SK-N-SH (cell line): ENCODE data around the gene CCSER1.

Source experiments
- EP300 ChIP-seq, 2 experiments: IDR thresholded peaks; 2 replicates each; pipeline versions ENCODE4 v1.4.0 to v1.6.1; 2012; ENCODE audit warnings: borderline replicate concordance in 1 of 2, low read depth in 1 of 2, low read length in 1 of 2
- FOSL2 ChIP-seq: IDR thresholded peaks from 2 replicates; pipeline ENCODE4 v1.4.0; 2012; ENCODE audit warnings: low read depth, mild to moderate bottlenecking, moderate library complexity, borderline replicate concordance
- MXI1 ChIP-seq: IDR thresholded peaks from 2 replicates; pipeline ENCODE4 v1.6.1; 2012; ENCODE audit warnings: mild to moderate bottlenecking, low read depth, low read length, improper control_type of control experiment
- NRF1 ChIP-seq: IDR thresholded peaks from 2 replicates; pipeline ENCODE4 v1.6.1; 2012; ENCODE audit warnings: low read depth, mild to moderate bottlenecking, low read length
- POLR2AphosphoS5 ChIP-seq: IDR thresholded peaks from 2 replicates; pipeline ENCODE4 v1.6.1; 2012; ENCODE audit warnings: low read depth, low read length
- YY1 ChIP-seq: IDR thresholded peaks from 2 replicates; pipeline ENCODE4 v1.4.0; 2012; ENCODE audit warnings: low read depth, mild to moderate bottlenecking
- TF ChIP-seq, protein P1 (sequence below): fragments of 200-600 bp; sonication (generic); IDR thresholded peaks from 2 replicates; pipeline ENCODE4 v1.6.1; 2017; ENCODE audit warnings: antibody characterized with exemption, mild to moderate bottlenecking, moderate library complexity

DNA sequence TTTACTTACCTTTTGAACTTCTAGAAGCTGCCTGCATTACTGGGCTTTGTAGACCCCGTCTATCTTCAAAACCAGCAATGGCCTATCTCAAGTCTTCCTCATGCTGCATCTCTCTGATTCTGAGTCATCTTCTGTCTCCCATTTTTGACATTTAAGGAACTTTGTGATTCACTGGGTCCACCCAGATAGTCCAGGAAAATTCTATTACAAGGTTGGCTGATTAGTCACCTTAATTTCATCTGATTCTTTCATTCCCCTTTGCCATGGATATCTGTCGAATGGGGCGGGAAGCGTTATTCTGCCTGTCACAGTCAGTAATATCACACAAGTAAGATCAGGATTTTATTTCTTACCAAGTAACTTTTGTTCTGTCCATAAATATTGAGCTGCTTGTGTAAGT lies 618.0 kb downstream of the CCSER1 start:
- TF ChIP-seq MXI1, result no peak
- TF ChIP-seq, protein P1, sequence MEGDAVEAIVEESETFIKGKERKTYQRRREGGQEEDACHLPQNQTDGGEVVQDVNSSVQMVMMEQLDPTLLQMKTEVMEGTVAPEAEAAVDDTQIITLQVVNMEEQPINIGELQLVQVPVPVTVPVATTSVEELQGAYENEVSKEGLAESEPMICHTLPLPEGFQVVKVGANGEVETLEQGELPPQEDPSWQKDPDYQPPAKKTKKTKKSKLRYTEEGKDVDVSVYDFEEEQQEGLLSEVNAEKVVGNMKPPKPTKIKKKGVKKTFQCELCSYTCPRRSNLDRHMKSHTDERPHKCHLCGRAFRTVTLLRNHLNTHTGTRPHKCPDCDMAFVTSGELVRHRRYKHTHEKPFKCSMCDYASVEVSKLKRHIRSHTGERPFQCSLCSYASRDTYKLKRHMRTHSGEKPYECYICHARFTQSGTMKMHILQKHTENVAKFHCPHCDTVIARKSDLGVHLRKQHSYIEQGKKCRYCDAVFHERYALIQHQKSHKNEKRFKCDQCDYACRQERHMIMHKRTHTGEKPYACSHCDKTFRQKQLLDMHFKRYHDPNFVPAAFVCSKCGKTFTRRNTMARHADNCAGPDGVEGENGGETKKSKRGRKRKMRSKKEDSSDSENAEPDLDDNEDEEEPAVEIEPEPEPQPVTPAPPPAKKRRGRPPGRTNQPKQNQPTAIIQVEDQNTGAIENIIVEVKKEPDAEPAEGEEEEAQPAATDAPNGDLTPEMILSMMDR, result no peak
- TF ChIP-seq EP300 (IDR thresholded peaks at IDR 0.05; ENCODE audit: borderline replicate concordance in 1 of 2, low read depth in 1 of 2, low read length in 1 of 2), result no peak
- no peak for TF ChIP-seq POLR2AphosphoS5
- TF ChIP-seq YY1, result no peak
- TF ChIP-seq NRF1, result no peak
- no peak for TF ChIP-seq FOSL2
